Measurements from ENCODE around the gene FNDC3B.
"Not testable (repeated sequence)": the region's sequence is repeated elsewhere in the genome, so short reads cannot be mapped to it uniquely, and the experiment has no call there.

The FNDC3B gene

GRCh38 chr3:172246107-172246844 lies 206.9 kb downstream of the FNDC3B start:
- DNase-seq: no peak

GRCh38 chr3:172247525-172248274 lies 208.3 kb downstream of the FNDC3B start:
- DNase-seq: no peak

GRCh38 chr3:172249039-172249438 lies 209.7 kb downstream of the FNDC3B start:
- DNase-seq: no peak

GRCh38 chr3:172251211-172251610 lies 211.8 kb downstream of the FNDC3B start:
- DNase-seq: no peak

- DNase-seq: no peak
These were observed 213.8 kb downstream of the FNDC3B start for GRCh38 chr3:172253200-172253599.

GRCh38 chr3:172254542-172254941 lies 215.2 kb downstream of the FNDC3B start:
- DNase-seq: no peak

GRCh38 chr3:172255321-172255720 lies 215.9 kb downstream of the FNDC3B start:
- DNase-seq: not testable (repeated sequence)

GRCh38 chr3:172256101-172256734 lies 216.8 kb downstream of the FNDC3B start:
- DNase-seq: no peak

GRCh38 chr3:172257648-172258400 lies 218.4 kb downstream of the FNDC3B start:
- DNase-seq: no peak

- peak; percentile 62 for DNase-seq
These were observed 219.2 kb downstream of the FNDC3B start for GRCh38 chr3:172258624-172259023.

GRCh38 chr3:172259111-172259541 lies 219.7 kb downstream of the FNDC3B start:
- peak; percentile 52 for DNase-seq

GRCh38 chr3:172259726-172260248 lies 220.4 kb downstream of the FNDC3B start:
- DNase-seq: no peak

GRCh38 chr3:172260381-172260780 lies 221.0 kb downstream of the FNDC3B start:
- DNase-seq: no peak

GRCh38 chr3:172261054-172261453 lies 221.7 kb downstream of the FNDC3B start:
- no peak for DNase-seq

GRCh38 chr3:172262991-172263608 lies 223.7 kb downstream of the FNDC3B start:
- DNase-seq: no peak

- DNase-seq: no peak
These were observed 224.6 kb downstream of the FNDC3B start for GRCh38 chr3:172263781-172264486.

GRCh38 chr3:172266103-172266502 lies 226.7 kb downstream of the FNDC3B start:
- DNase-seq: no peak

- DNase-seq: no peak
These were observed 229.0 kb downstream of the FNDC3B start for GRCh38 chr3:172268425-172268824.

GRCh38 chr3:172268868-172269267 lies 229.5 kb downstream of the FNDC3B start:
- DNase-seq: no peak

- DNase-seq: no peak
These were observed 231.3 kb downstream of the FNDC3B start for GRCh38 chr3:172270557-172271166.

GRCh38 chr3:172271386-172271976 lies 232.1 kb downstream of the FNDC3B start:
- DNase-seq: no peak
